HepG2 (cell line): ENCODE results near the gene TPM1. TPM values are rescaled to one million over a fixed set of nuclear protein-coding genes. Genes with fewer than 3 reads are reported as not detected.
A peak's percentile ranks its signal among the peaks of the same experiment; 100 is the strongest.

Source experiments
- CREM ChIP-seq, 2 experiments: sonication (generic) in 1 of 2; formaldehyde crosslinking in 1 of 2; IDR thresholded peaks; 2 replicates each; pipeline versions ENCODE4 v1.4.0 to v1.6.1; 2016 to 2020; ENCODE audit warnings: antibody characterized with exemption in 1 of 2, mild to moderate bottlenecking in 1 of 2, missing genetic modification reagents in 1 of 2
- E2F1 ChIP-seq: sonication (generic); formaldehyde crosslinking; IDR thresholded peaks from 2 replicates; pipeline ENCODE4 v1.5.0; 2020; ENCODE audit warnings: missing genetic modification reagents
- FOXC1 ChIP-seq: sonication (generic); formaldehyde crosslinking; IDR thresholded peaks from 2 replicates; pipeline ENCODE4 v1.8.0; 2022; ENCODE audit warnings: mild to moderate bottlenecking, missing genetic modification reagents, borderline replicate concordance
- HNRNPLL ChIP-seq: fragments of 200-400 bp; formaldehyde crosslinking; IDR thresholded peaks from 2 replicates; pipeline ENCODE4 v1.6.1; 2017; ENCODE audit warnings: mild to moderate bottlenecking, low read depth, low read length; ENCODE audit not compliant: poor library complexity, severe bottlenecking
- KDM2A ChIP-seq: sonication (generic); formaldehyde crosslinking; IDR thresholded peaks from 2 replicates; pipeline ENCODE4 v1.4.0; 2020; ENCODE audit warnings: low read depth, missing genetic modification reagents, borderline replicate concordance
- MAFF ChIP-seq: IDR thresholded peaks from 2 replicates; pipeline ENCODE4 v1.6.1; 2011; ENCODE audit warnings: low read depth, low read length, improper control_type of control experiment
- NFE2 ChIP-seq: sonication (generic); formaldehyde crosslinking; IDR thresholded peaks from 2 replicates; pipeline ENCODE4 v1.4.0; 2020; ENCODE audit warnings: missing genetic modification reagents
- NFIC ChIP-seq: IDR thresholded peaks from 2 replicates; pipeline ENCODE4 v1.6.1; 2012; ENCODE audit warnings: mild to moderate bottlenecking, low read length, inconsistent platforms
- RARA ChIP-seq: IDR thresholded peaks from 2 replicates; pipeline ENCODE4 v1.6.1; 2016; ENCODE audit warnings: missing genetic modification reagents, missing compliant biosample characterization
- REL ChIP-seq: sonication (generic); formaldehyde crosslinking; conservative IDR thresholded peaks from 2 replicates; pipeline ENCODE4 v1.8.0; 2022; ENCODE audit warnings: mild to moderate bottlenecking, missing genetic modification reagents, moderate library complexity
- RELA ChIP-seq: sonication (generic); formaldehyde crosslinking; IDR thresholded peaks from 2 replicates; pipeline ENCODE4 v1.4.0; 2020; ENCODE audit warnings: missing genetic modification reagents
- SMAD1 ChIP-seq: sonication (generic); formaldehyde crosslinking; IDR thresholded peaks from 2 replicates; pipeline ENCODE4 v1.4.0; 2020; ENCODE audit warnings: missing genetic modification reagents, low read depth, mild to moderate bottlenecking, borderline replicate concordance
- SRSF1 ChIP-seq: fragments of 200-400 bp; formaldehyde crosslinking; optimal IDR thresholded peaks from 2 replicates; pipeline ENCODE3; 2017; ENCODE audit warnings: mild to moderate bottlenecking, low read depth, low read length, moderate library complexity
- ZKSCAN8 ChIP-seq: IDR thresholded peaks from 2 replicates; pipeline ENCODE4 v1.6.1; 2016; ENCODE audit warnings: borderline replicate concordance, missing genetic modification reagents, missing compliant biosample characterization
- ZNF143 ChIP-seq: sonication (generic); formaldehyde crosslinking; IDR thresholded peaks from 2 replicates; pipeline ENCODE4 v1.4.0; 2020; ENCODE audit warnings: missing genetic modification reagents
- ZNF275 ChIP-seq: sonication (generic); formaldehyde crosslinking; IDR thresholded peaks from 2 replicates; pipeline ENCODE4 v1.8.0; 2022; ENCODE audit warnings: missing genetic modification reagents, mild to moderate bottlenecking, inconsistent platforms, borderline replicate concordance
- ZNF292 ChIP-seq: sonication (generic); formaldehyde crosslinking; IDR thresholded peaks from 2 replicates; pipeline ENCODE4 v1.8.1; 2022; ENCODE audit warnings: mild to moderate bottlenecking, low read depth, missing genetic modification reagents, borderline replicate concordance
- ZNF30 ChIP-seq: sonication (generic); formaldehyde crosslinking; IDR thresholded peaks from 2 replicates; pipeline ENCODE4 v1.5.0; 2020; ENCODE audit warnings: mild to moderate bottlenecking, missing genetic modification reagents
- ZNF317 ChIP-seq: sonication (generic); formaldehyde crosslinking; IDR thresholded peaks from 2 replicates; pipeline ENCODE4 v1.5.0; 2020; ENCODE audit warnings: mild to moderate bottlenecking, missing genetic modification reagents
- ZNF639 ChIP-seq: conservative IDR thresholded peaks from 2 replicates; pipeline ENCODE4 v1.6.1; 2018; ENCODE audit warnings: missing genetic modification reagents
- ZNF704 ChIP-seq: sonication (generic); formaldehyde crosslinking; IDR thresholded peaks from 2 replicates; pipeline ENCODE4 v1.8.1; 2023; ENCODE audit warnings: mild to moderate bottlenecking, inconsistent platforms, moderate library complexity, missing genetic modification reagents, borderline replicate concordance
- ZNF746 ChIP-seq: sonication (generic); formaldehyde crosslinking; IDR thresholded peaks from 2 replicates; pipeline ENCODE4 v1.8.0; 2022; ENCODE audit warnings: mild to moderate bottlenecking, missing genetic modification reagents
- ZNF816 ChIP-seq: sonication (generic); formaldehyde crosslinking; IDR thresholded peaks from 2 replicates; pipeline ENCODE4 v1.8.0; 2022; ENCODE audit warnings: missing genetic modification reagents, mild to moderate bottlenecking, borderline replicate concordance
- polyA plus RNA-seq, 8 experiments: library from polyadenylated mRNA; depleted of rRNA in 3 of 8; stranded (reverse) in 7 of 8; unstranded in 1 of 8; fragments of >200 nt; fragmentation: Illumina TruSeq in 4 of 8; extraction: Trizol in 4 of 8; gene quantifications; 2 replicates each; pipeline versions ENCODE4 v1.2.1 to v1.2.3, GENCODE V29; 2011 to 2016; ENCODE audit warnings: low read depth in 4 of 8, missing spikeins in 1 of 8, mixed read lengths in 1 of 8; ENCODE audit not compliant: insufficient read depth in 1 of 8
- total RNA-seq, 5 experiments: library from RNA; depleted of rRNA; stranded (reverse); fragments of >200 nt; fragmentation: Illumina TruSeq; extraction: Trizol; gene quantifications; 2 replicates each; pipeline ENCODE4 v1.2.3, GENCODE V29; 2016; ENCODE audit warnings: low read depth in 1 of 5

TPM1 gene
- total and polyA plus RNA-seq, 2 of the 13 experiments (the other 11 are each of a cell fraction or from before 2014, with no cell fraction given), result 98.9 to 109 TPM

GRCh38 chr15:63010920-63011693 lies 31.4 kb upstream of the TPM1 start (continued):
- TF ChIP-seq RARA (CRISPR knock-in tag) (peak; percentile 78), RELA (CRISPR knock-in tag) (peak; percentile 89; the same call in 1 of the 2 replicates), E2F1 (CRISPR knock-in tag) (no peak), REL (CRISPR knock-in tag) (no peak), HNRNPLL (no peak), ZNF639 (CRISPR knock-in tag) (no peak), ZNF30 (CRISPR knock-in tag) (no peak), MAFF (no peak), ZNF704 (no peak), ZKSCAN8 (peak; percentile 22; the same call in 1 of the 2 replicates), KDM2A (CRISPR knock-in tag) (no peak), FOXC1 (CRISPR knock-in tag) (no peak), CREM (IDR thresholded peaks at IDR 0.05) (peak; percentile 82), CREM (CRISPR knock-in tag; IDR thresholded peaks at IDR 0.05) (no peak), SRSF1 (no peak), SMAD1 (CRISPR knock-in tag) (no peak), ZNF143 (CRISPR knock-in tag) (no peak), ZNF317 (peak; percentile 65; the same call in 1 of the 2 replicates), NFIC (peak; percentile 77; the same call in 1 of the 2 replicates), ZNF292 (0 out of 2 replicates have a peak, but pooled peaks have one; percentile 18), ZNF816 (CRISPR knock-in tag) (no peak), ZNF275 (no peak), NFE2 (no peak), ZNF746 (CRISPR knock-in tag) (peak; percentile 72; the same call in 1 of the 2 replicates)
